HG02885 (cell line): ENCODE measurements around the gene RAB3B.
"Not testable (repeated sequence)": the region's sequence is repeated elsewhere in the genome, so short reads cannot be mapped to it uniquely, and the experiment has no call there.

Source experiments
- ATAC-seq: cut with Tn5 transposase; IDR thresholded peaks from one replicate; pipeline ENCODE4 v1.9.1; 2021; ENCODE audit warnings: mild to moderate bottlenecking; ENCODE audit not compliant: unreplicated experiment, poor library complexity

The RAB3B gene

GRCh38 chr1:51926171-51926812 lies 64.2 kb downstream of the RAB3B start:
- no peak for ATAC-seq

GRCh38 chr1:51924455-51924854 lies 66.0 kb downstream of the RAB3B start:
- no peak for ATAC-seq

- ATAC-seq: no peak
Measured at GRCh38 chr1:51922040-51922439, 68.5 kb downstream of the RAB3B start.

GRCh38 chr1:51920130-51920529 lies 70.4 kb downstream of the RAB3B start:
- no peak for ATAC-seq

- ATAC-seq: no peak
Measured at GRCh38 chr1:51919684-51920083, 70.8 kb downstream of the RAB3B start.

- no peak for ATAC-seq
Measured at GRCh38 chr1:51916587-51917405, 73.7 kb downstream of the RAB3B start.

GRCh38 chr1:51915951-51916350 lies 74.5 kb downstream of the RAB3B start:
- ATAC-seq: no peak

- ATAC-seq: no peak
Measured at GRCh38 chr1:51912881-51913280, 77.6 kb downstream of the RAB3B start.

- no peak for ATAC-seq
Measured at GRCh38 chr1:51910221-51911000, 80.1 kb downstream of the RAB3B start.

GRCh38 chr1:51908499-51908898 lies 82.0 kb downstream of the RAB3B start:
- ATAC-seq: no peak

GRCh38 chr1:51907079-51907702 lies 83.3 kb downstream of the RAB3B start:
- no peak for ATAC-seq

- no peak for ATAC-seq
Measured at GRCh38 chr1:51906306-51907078, 84.0 kb downstream of the RAB3B start.

- no peak for ATAC-seq
Measured at GRCh38 chr1:51902456-51902855, 88.0 kb downstream of the RAB3B start.

GRCh38 chr1:51901151-51901550 lies 89.3 kb downstream of the RAB3B start:
- no peak for ATAC-seq

GRCh38 chr1:51899022-51899421 lies 91.5 kb downstream of the RAB3B start:
- no peak for ATAC-seq

GRCh38 chr1:51898090-51898734 lies 92.3 kb downstream of the RAB3B start:
- no peak for ATAC-seq

- no peak for ATAC-seq
Measured at GRCh38 chr1:51897699-51898031, 92.8 kb downstream of the RAB3B start.

GRCh38 chr1:51894748-51895147 lies 95.8 kb downstream of the RAB3B start:
- ATAC-seq: not testable (repeated sequence)

- peak; percentile 96 for ATAC-seq
Measured at GRCh38 chr1:51878616-51879336, 111.7 kb downstream of the RAB3B start, which contains the start of gene NRDC. TSS of gene NRDC (minus strand) at chr1:51878727. CDS start at chr1:51878615, 112 bp downstream.
